LNCaP clone FGC (cell line): Measurements from ENCODE around the gene ADGRL3.

ENCODE experiments used
- DNase-seq: peaks from one replicate; pipeline ENCODE4 v3.0.0-alpha.2; 2011; ENCODE audit warnings: low read depth
- H3K4me3 ChIP-seq: 2 replicates; pipeline ENCODE4 v1.5.1; 2011; ENCODE audit warnings: mild to moderate bottlenecking, low read depth, low read length, control low read depth
- TF ChIP-seq, protein P1 (sequence below): IDR thresholded peaks from 2 replicates; pipeline ENCODE4 v1.5.1; 2012; ENCODE audit warnings: mild to moderate bottlenecking; ENCODE audit not compliant: control insufficient read depth, insufficient read depth; ENCODE audit errors: extremely low read depth

The ADGRL3 gene

DNA sequence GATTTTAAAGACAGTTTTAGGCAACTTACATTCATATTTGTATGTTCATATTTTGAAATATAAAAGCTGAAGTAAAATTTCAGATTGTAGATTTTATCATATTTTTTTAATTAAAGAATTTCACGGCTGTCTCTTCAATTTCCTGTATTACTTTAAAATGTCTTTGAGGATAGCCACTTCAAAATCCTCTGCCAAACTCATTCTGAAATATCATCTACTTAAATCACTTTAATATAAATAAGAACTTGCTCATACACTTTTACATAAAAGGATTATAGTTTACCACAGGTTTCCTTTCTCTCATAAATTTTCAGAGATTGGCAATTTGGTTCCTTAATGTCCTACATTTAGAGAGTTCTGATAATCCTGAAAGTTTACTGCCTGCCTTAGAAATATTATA, 478.2 kb downstream of the ADGRL3 start:
- DNase-seq: no peak
- no peak overlapping the region for H3K4me3 ChIP-seq
- TF ChIP-seq, protein P1, sequence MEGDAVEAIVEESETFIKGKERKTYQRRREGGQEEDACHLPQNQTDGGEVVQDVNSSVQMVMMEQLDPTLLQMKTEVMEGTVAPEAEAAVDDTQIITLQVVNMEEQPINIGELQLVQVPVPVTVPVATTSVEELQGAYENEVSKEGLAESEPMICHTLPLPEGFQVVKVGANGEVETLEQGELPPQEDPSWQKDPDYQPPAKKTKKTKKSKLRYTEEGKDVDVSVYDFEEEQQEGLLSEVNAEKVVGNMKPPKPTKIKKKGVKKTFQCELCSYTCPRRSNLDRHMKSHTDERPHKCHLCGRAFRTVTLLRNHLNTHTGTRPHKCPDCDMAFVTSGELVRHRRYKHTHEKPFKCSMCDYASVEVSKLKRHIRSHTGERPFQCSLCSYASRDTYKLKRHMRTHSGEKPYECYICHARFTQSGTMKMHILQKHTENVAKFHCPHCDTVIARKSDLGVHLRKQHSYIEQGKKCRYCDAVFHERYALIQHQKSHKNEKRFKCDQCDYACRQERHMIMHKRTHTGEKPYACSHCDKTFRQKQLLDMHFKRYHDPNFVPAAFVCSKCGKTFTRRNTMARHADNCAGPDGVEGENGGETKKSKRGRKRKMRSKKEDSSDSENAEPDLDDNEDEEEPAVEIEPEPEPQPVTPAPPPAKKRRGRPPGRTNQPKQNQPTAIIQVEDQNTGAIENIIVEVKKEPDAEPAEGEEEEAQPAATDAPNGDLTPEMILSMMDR: no peak

DNA sequence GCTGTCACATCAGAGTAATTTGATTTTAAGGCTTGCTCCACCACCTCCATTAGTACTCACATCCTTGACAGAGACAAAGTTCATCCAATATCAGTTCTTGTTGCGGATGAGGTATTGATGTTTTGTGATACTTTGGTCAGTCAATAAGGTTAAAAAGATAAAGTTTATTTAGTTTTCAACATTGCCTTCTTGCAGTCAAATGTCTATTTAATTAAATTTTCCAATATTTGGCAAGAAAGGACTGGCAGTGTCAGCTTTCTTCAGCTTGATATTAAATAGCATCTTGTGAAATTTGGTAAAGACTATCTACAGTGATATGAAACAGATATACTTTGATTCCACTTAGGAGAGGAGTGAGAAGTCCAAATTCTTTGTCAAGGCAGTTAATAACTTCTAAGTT, 493.4 kb downstream of the ADGRL3 start:
- TF ChIP-seq, protein P1: no peak
- DNase-seq: no peak
- H3K4me3 ChIP-seq: no peak overlapping the region

DNA sequence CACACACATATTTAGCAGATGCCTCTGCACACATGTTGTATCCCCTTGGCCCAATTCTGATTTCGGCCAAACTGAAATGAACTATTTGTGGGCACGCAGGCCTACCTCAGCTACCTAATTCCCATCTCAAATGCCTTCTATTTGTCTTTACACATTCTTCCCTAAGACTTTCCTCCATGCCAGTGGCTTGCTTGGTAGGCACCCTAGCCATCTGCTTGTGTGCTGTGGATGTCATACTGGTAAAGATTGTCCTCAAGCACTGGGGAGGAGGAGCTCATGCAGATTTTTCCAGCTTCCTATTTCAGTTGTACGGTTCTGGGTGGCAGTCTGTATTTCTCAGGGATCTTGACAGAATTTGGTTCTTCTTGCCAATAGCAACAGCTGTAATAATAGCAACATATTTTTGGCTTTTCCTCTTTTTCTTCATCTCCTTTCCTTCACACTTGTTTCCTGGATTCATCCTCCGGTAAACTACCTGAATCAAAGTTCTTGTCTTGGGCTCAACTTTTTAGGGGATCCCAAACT, 514.3 kb downstream of the ADGRL3 start:
- TF ChIP-seq, protein P1: no peak
- no peak for DNase-seq
- no peak overlapping the region for H3K4me3 ChIP-seq

DNA sequence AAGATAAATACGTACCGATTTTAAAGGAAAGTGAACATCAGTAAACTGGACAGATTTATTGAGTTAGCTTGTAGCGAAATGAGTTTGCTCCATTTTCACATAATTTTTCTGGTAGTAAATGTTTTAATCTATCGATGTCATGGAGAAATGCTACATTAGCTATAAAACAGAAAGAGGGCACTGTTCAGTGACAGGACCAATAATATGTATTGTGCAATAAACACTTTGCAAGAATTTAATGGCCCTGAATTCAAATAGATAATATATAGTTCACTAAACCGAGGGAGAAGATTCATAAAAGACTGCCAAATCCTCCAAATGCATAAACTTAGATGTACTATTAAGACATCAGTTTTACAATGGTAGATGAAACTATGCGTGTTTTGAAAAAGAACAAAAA, 516.3 kb downstream of the ADGRL3 start:
- TF ChIP-seq, protein P1: no peak
- no peak for DNase-seq
- no peak overlapping the region for H3K4me3 ChIP-seq

DNA sequence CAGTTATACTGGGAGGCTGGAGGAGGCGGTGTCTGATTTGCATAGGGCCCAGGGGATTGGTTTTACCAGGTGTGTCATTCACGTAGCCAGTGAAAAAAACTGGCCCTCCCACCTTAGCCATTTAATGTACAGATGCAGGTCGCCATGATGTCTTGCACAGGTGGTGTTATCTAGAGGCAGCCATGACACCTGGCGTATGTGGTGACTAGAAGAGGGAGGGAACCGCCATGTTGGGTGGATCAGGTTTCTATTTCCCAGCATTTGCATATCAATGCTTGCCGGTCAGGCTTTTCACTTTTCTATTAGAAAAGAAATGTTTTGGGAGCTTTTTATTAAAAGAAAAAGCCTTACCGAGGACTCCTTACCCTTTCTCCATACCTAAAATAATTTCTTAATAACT, 523.4 kb downstream of the ADGRL3 start:
- TF ChIP-seq, protein P1: no peak
- no peak overlapping the region for H3K4me3 ChIP-seq
- DNase-seq: no peak

DNA sequence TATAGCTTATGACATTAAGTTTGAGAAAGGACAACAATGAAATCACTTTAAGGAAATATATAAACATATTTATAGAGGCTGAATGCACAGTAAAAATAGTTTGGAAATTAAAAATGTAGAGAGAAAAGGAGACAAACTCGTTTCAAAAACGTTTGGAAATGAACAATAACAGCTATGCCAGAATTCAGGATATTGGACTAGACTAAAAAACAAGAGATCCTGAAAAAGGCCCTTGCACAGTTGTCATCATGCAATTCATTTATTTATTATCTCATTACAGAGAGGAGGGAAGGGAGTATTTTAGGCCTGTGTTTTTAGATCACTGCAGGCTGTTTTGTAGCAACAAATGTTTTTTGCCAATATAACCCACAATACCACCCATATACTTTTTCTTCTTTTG, 527.2 kb downstream of the ADGRL3 start:
- no peak overlapping the region for H3K4me3 ChIP-seq
- TF ChIP-seq, protein P1: no peak
- DNase-seq: no peak

DNA sequence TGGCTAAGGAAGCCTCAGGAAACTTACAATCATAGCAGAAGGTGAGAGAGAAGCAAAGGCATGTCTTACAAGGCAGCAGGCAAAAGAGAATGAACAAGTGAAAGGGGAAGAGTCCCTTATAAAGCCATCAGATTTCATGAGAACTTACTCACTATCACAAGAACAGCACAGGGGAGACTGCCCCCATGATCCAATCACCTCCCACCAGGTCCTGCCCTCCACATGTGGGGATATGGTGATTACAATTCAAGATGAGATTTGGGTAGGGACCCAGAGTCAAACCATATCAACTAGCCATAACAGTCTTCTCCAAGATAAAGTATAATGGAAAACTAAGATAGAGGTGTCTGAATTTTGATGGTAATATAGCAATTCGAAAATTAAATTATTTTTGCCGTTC, 534.3 kb downstream of the ADGRL3 start:
- no peak overlapping the region for H3K4me3 ChIP-seq
- DNase-seq: no peak
- TF ChIP-seq, protein P1: no peak
